Measurements from ENCODE around the gene BCAR1.
"Not testable (repeated sequence)": the region's sequence is repeated elsewhere in the genome, so short reads cannot be mapped to it uniquely, and the experiment has no call there.

The BCAR1 gene

DNA sequence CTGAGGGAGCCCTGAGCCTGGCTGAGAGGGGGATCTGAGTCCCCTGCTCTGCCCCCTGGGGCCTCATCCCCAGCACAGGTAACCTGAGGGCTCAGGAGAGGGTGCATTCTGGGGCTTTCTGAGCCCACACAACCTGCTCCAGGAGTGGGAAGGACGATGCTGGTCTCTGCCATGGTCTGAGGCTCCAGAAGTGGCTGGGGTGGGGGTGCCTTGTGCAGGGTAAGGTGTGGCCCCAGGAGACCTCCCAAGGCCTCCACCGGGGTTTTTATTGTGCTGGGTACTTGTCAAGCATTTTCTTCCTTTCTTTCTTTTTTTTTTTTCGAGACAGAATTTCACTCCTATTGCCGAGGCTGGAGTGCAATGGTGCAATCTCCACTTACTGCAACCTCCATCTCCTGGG, 32.3 kb downstream of the BCAR1 start:
- DNase-seq = no peak

DNA sequence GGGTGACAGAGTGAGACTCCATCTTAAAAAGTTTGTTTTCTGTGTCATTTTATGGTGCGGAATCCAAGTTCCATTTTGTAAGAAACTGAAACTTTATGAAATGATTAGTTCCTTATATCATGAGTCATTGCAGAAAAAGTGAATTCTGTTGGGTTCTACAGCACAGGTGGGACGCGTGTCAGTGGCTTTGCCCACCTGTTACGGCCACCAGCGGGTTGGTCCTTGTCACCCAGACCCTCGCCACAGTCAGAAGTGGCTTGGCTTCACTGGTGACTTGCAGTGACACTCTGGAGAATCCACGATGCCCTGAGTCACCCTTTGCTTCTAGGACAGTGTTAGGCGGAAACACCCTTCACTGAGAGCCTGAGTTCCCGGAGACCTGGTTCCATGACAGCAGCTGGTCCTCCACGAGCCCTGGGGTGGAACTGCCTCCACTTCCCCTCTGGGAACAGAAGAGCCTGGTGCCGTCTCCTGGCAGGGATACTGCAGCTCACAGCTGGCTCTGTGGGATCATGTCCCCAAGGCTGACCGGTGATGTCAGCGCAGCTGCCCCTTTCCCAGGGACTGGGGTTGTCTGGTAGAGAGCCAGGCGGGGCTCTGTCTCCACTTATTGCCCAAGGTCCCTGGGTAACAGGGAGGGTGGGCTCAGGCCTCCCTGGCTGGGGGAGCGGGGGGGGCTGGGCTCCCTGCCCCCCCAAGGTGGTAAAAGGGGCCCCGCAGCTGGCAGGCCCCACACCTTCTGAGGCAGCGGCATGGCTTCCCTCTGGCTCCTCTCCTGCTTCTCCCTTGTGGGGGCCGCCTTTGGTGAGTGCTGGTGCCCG, 33.0 kb downstream of the BCAR1 start, which contains the start of gene CTRB1:
Gene CTRB1 (plus strand): TSS at position 733 of the 821 bp plus-strand sequence. CDS start 20 bp downstream, at position 753.
- DNase-seq = no peak

DNA sequence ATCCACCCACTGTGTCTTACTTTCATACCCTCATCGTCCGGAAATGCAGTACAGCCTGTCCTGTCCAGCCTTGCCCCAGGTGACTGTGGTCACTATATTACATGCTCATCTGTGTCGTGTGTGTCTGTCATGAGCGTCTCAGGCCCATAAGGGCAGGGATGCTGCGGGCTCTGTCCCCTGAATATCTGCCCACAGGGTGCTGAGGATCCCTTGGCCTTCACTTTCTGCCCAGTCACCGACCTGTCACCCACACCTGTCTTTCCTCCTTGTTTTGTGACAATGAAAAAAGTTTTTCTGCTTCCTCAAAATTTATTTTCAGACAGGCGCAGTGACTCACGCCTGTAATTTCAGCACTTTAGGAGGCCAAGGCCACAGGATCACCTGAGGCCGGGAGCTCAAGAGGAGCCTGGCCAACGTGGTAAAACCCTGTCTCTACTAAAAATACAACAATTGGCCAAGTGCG, 34.0 kb downstream of the BCAR1 start:
- no peak for DNase-seq

DNA sequence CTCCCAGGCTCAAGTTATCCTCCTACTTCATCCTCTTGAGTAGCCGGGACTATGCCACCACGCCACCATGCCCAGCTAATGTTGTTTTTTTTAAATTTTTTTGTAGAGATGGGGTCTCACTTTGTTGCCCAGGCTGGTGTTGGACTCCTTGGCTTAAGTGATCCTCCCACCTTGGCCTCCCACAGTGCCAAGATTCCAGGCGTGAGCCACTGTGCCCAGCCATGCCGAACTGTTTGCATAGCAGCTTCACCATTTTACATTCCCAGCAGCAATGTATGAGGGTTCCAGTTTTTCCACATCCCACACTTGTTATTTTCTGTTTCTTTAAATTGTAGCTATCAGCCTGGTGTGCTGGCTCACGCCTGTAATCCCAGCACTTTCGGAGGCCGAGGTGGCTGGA, 34.8 kb downstream of the BCAR1 start:
- no peak for DNase-seq

DNA sequence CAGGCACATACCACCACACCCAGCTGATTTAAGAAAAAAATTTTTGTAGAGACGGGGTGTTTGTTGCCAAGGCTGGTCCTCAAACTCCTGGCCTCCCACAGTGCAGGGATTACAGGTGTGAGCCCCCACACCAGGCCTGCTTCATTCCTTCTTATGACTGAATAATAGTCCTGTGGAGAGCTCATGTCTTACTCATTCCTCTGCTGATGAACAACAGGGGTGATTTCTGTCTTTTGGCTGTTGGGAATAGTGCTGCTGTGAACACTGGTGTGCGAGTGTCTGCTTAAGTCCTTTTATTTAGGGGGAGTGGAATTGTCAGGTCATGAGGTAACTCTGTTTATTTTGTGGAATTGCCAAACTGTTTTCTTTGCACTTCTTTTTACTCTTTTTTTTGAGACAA, 35.3 kb downstream of the BCAR1 start:
- no peak for DNase-seq

DNA sequence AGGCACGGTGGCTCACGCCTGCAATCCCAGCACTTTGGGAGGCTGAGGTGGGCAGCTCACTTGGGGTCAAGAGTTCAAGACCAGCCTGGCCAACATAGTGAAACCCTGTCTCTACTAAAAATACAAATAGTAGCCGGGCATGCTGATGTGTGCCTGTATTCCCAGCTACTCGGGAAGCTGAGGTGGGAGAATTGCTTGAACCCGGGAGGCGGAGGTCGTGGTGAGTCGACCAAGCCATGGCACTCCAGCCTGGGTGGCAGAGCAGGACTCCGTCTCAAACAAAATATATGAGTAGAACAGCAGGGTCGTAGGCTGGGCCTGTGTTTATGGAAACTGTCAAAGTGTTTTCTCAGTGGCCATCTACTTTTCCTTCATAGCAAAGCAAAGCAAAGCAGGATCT, 40.1 kb downstream of the BCAR1 start:
- not testable (repeated sequence) for DNase-seq

DNA sequence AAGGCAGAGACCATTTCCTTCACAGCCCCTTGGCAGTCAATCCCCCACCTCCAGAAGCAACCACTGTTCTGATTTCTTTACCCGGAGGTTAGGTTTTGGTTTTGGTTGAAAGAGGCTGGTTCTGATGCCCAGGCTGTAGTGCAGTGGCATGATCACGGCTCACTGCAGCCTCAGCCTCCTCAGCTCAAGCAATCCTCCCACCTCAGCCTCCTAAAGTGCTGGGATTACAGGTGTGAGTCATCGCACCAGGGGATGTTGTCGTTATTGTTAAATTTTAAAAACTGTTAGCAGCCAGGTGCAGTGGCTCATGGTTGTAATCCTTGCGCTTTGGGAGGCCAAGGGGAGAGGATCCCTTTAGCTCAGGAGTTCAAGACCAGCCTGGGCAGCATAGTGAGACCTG, 41.5 kb downstream of the BCAR1 start:
- DNase-seq = no peak

DNA sequence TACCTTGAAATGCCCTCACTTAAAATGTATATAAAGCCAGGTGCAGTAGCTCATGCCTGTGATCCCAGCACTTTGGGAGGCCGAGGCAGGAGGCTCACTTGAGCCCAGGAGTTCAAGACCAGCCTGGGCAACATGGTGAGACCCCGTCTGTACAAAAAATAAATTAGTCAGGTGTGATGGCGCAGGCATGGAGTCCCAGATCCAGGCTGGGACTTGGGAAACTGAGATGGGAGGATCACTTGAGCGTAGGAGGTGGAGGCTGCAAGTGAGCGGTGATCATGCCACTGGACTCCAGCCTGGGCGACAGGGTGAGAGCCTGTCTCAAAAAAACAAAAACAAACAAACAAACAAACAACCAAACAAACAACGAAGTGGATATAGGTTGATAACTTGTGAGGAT, 41.9 kb downstream of the BCAR1 start:
- DNase-seq = not testable (repeated sequence)

DNA sequence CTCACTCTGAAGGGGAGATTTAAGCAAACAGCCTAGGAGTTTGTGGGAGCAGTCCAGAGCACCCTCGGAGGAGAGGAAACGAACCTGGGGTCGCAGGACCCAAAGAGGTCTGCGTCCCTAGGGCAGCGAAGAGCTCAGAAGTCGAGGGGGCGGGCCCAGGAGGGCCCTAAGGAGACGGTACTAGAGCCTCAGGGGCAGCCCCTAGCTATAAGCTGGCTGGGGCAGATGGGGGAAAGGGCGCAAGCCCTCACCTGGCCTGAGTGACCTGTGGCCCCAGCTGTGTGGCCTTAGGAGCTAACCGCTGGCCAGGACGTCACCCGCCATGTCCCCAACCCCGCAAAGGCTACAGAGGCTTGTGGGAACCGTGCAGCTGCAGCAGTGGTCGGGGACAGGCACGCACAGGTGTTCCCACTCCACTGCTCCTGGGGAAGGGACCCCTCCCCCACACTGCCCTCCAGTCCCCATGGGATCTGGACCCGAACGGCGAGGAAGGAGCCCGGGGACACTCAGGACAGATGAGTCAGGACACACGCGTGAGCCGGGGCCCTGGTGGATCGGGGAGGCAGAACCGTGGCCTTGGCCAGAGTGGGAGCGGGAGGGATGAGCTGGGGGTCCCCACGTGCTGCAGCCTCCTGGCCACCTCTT, 42.4 kb downstream of the BCAR1 start:
- no peak for DNase-seq

DNA sequence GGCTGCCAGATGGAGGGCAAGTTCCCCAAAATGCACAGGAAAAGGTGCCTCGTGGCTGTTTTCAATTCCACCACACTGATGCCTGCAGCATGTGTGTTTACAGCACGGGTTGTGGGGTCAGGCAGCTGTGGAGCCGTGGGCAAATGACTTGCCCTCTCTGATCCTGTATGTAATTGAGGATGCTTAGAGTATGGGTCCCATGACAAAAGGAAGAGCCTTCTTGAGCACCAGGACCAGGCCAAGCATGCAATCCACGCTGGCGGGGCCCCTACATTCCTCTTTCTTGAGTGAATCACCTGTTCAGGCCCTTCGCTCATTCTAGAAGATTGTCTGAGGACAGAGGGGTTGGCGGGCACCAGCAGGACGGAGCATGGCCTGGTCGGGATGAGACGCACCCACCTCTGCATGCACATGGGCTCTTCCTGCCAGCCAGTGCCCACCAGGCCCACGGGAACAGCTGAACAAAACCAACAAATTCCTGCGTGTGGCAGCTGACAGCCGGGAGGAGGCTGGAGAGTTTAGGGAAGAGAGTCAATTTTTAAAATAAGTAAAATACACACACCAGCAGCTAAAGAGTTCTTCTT, 43.1 kb downstream of the BCAR1 start:
- DNase-seq = no peak

DNA sequence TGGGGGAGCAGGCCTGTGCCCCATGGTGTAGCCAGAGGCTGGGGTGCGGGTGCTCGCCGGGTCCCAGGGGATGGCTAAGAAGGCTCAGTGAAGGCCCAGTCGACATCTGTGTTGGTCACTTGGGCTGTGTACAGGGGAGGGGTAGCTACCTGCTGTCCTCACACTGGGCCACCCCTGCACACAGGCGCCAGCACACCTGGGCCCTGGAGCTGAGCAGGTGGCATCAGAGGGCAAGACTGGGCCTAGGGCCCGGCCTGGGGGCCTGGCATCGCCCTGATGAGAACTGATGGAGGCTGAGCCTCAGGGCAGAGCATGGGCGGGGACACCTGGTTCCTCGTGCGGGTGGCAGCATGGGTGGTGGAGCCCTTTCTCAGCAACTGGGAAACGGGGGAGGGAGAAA, 43.6 kb downstream of the BCAR1 start:
- DNase-seq = no peak

DNA sequence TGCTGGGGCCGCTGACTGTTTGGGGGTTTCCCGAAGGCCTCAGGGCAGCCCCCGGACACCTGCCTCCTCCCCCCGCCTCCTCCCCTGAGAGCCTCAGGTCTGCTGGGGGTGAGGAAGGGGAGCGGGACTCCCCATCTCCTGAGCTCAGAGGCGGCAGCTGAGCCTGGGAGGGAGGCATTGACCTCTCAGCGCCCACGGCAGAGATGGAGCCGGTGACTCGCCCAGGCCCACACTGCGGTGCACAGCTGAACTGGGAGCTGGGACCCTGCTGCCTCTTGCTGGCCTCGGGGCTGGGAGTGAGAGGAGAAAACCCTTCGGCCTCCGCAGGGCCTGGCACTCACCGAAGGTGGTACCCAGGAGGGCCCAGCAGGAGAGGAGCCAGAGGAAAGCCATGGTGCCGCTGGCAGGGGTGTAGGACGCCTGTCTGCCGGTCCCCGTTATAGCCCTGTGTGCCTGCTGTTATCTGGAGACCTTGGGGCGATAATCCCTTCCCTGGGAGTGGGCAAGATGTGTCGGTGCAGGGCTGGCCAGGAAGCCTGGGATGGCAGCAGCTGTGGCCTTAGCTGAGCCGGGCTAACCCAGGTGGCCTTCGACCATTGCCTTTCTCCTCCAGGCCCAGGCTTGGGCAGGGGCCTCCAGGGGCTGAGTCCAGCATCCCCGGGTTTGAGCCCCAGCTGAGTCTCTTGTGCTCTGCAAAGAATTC, 44.5 kb downstream of the BCAR1 start, which contains the start of gene CTRB2:
Gene CTRB2 (minus strand): TSS at position 413 of the 703 bp plus-strand sequence. CDS start 20 bp downstream, at position 393.
- no peak for DNase-seq

DNA sequence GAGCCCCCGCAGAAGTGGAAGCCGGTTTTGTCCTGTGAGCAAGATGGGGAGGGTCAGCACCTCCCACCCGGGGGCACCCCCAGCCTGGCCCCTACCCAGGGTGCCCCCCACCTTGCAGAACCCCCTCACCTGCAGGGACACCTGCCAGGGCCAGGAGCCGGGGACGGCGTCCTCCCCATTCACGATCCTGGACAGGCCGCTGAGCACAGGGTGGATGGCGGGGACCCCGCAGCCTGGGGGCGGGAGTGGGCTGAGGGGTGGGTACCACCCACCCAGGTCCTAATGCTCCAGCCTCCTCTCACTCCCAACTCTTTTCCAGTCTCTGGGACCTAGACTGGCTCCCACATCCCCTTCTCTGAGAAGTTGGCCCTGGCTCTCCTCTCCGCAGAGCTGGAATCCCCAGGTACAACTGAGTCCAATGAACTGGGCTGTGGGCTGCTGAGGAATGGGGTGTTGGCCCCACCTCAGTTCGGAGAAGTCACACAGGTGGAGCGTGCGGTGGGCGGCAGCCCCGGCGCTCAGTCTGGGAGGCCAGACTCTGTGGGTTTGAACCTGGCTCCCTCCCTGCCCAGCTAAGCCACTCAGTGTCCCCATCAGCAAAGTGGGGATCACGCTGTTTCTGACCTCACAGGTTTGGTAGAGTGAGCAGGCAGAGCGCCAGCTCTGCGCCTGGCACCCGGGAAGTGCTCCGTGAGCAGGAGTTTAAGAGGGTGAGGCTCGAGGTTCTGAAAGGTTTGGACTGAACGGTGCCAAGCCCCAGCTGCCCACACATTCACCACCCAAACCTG, 45.3 kb downstream of the BCAR1 start:
- not testable (repeated sequence) for DNase-seq

DNA sequence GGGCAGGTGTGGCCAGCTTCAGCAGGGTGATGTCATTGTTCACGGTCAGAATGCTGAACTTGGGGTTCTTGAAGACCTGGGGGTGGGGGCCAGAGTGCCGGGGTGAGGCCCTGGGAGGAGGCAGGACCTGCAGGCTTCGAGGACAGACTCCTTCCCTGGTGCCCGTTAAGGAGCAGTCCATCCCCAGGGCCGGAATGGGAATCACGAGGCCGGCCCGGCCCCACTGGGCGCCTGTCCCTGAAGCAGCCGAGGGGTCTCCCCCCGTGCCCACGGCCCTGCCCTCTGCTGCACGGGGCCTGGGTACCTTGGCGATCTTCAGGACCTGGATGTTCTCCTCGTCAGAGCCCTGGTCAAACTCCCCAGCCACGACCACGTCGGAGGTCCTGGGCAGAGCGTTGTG, 46.0 kb downstream of the BCAR1 start:
- DNase-seq = not testable (repeated sequence)

DNA sequence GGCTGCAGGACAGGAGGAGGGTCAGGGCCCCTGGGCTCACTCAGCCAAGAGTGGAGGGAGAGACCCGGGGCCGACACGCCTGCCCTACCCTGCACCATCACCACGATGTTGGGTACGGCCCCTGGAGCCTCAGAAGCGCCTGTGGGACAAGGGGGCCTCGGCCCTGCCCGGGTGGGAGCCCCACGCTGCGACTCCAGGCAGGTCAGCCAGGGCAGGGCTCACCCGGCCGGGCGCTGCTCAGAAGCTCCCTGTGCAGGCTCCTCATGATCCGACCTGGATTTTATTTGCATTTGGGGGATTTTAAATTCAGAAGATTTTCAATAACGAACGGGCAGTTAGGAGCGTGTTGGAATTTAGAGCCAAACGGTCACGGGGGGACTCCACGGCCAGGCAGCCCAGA, 46.5 kb downstream of the BCAR1 start:
- DNase-seq = not testable (repeated sequence)

DNA sequence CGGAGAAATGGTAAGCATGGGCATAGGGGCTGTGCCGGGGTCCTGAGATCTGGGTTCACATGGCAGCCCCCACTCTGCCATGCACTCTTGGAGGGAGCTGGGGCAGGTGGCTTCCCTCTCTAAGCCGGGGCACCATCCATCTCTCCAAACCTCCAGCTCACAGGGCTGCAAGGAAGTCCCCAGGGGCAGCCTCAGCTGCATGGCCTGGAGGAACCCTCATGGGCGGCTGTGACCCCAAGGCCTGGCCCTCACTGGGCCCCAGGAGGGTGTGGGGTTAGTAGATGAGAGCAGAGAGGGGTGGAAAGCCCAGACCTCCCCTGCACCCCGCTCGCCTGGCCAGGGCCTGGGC, 47.0 kb downstream of the BCAR1 start:
- DNase-seq = no peak

DNA sequence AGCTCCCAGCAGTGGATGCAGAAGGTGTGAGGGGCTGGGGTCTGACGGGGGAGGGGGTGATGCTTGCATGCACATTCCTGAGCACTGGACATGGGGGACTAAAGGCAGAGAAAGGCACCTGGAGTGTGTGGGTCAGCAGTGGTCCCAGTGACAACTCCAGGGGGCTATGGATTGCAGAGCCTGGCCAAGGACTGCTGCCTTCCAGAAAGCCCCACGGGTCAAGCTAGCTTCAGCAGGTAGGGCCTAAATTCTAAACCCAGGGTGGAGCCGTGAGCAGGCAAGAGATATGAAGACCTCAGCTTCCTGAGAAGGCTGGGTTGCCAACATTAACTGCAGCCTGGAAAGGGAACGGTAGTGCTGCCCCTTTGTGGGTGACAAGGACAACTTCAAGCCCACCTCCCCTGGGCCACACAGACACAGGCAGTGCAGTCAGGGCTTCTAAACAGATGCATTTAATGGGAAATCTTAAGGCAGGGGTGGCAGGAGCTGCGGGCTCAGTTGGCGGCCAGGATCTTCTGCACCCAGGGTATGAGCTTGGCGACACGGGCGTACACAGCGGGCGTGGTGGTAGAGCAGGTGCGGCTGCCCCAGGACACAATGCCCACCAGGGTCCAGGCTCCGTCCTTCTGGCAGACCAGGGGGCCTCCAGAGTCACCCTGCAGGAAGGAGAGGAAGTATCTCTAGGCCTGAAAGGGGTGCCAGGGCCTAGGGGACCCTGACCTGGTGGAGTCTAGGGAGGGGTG, 47.6 kb downstream of the BCAR1 start:
- no peak for DNase-seq

DNA sequence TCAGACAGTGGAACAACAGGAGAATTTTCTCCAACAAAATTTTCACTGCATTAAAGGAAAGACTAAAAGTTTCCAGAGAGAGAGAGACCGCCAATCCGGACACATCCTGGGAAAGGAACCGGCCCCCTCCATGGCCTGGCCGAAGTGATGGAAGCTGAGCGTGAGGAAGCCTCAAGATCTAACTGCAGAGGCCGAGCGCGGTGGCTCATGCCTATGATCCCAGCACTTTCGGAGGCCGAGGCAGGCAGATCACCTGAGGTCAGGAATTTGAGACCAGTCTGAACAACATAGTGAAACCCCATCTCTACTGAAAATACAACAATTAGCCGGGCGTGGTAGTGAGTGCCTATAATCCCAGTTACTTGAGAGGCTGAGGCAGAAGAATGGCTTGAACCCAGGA, 48.3 kb downstream of the BCAR1 start:
- no peak for DNase-seq

DNA sequence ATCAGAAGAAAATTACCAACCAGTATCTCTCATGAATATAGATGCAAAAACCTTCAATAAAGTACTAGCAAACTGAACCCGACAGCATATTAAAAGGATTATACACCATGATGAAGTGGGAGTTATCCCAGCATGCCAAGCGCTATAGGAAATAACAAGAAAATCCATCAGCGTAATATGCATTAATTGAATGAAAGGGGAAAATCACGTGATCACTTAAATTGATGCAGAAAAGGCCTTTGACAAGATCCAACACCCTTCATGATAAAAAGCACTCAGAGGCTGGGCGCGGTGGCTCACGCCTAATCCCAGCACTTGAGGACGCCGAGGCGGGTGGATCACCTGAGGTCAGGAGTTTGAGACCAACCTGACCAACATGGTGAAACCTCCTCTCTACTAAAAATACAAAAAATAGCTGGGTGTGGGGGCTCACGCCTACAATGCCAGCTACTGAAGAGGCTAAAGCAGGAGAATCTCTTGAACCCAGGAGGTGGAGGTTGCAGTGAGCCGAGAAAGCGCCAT, 49.3 kb downstream of the BCAR1 start:
- DNase-seq = no peak

DNA sequence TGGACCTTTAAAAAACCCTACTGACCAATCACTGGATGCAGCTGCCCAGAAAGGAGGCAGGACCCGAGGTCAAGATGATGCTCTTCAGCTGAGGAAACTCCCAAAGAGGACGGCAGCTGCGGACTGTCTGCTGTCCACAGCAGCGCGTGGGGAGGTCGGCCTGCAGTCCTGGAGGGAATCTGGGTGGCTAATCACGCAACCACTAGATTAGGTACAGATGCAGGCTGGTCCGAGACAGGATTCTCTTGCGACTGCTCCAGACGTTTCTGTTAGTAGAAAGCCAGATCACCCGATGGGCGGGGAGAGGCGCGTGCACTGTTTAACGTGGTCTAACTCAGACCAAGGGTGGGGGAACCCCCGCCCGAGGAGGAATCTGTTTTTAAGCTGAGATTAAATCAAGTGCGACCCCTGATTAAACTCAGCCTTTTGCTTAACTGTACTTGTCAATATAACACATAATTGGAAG, 53.3 kb downstream of the BCAR1 start:
- no peak for DNase-seq

DNA sequence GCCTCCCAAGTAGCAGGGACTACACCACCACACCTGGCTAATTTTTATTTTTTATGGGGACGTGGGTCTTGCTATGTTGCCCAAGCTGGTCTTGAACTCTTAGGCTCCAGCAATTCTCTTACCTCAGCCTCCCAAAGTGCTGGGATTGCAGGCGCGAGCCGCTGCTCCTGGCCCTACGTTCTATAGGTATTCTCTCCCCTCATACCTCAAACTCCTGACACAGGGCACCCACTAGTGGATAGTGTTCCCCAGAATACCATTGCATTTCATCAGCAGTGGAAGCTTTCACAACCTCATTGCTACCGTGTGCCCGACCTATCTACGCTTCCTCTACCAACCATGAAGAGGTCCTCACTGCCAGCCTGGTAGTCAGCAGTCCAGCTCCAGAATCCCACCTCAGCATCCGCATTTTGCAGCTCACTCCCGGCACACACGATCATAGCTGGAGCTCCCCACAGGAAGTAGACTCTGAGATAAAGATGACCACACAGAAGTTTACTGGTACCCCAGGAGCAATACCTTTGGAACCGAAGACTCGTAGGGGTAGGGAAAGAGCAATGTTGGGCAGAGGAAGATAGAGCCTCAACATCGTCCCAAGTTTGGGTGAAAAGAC, 53.8 kb downstream of the BCAR1 start:
- no peak for DNase-seq
